ENCODE data around the gene CDK5.

The CDK5 gene

DNA sequence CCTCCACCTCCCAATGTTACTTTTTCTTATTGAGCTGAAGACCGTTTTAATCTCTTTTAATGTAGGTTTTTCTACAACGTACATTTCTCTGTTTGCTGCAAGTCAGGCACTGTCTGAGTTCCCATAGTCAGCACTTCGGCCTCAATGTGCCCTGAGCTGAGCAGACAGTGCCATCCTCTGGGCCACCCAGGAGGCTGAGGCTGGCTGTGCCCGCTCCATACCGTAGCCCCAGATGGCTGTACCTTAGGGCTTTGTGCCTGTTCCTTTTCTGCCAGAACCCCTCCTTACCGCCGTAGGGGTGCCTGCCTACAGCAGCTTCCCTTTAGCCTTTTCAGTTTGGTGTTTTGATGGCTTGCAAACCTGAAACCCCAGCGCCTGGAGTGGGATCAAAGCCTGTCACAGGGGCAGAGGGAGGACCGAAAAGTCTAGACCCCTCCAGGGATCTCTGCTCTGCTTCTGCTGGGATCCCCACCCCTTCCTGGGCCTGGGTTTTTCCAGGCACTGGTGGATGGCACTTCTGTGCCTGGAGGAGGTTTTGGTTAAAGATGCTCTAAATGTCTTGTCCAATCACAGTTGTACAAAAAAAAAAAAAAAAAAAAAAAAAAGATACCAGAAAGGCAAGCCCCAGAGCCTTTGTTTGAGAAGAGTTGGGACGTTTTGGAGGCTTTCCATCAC, 37.6 kb upstream of the CDK5 start:
- Histone ChIP-seq H3K36me3 (replicated peaks; ENCODE audit: low read depth, low read length) (peaks cover 5% of the 10 kb centered on the region), H2AFZ (ENCODE audit: low read depth, low read length) (no peak overlapping the region), H3K27me3 (ENCODE audit: low read depth, low read length) (no peaks in the 10 kb centered on the region), H3K27ac (ENCODE audit: low read length) (no peak overlapping the region), H3K4me3 (ENCODE audit: low read length) (no peak overlapping the region), H3K4me2 (ENCODE audit: low read length) (no peak overlapping the region), H4K20me1 (ENCODE audit: insufficient read depth, low read length) (peaks cover 56% of the 10 kb centered on the region), H3K79me2 (ENCODE audit: low read length) (peaks cover 85% of the 10 kb centered on the region), H3K4me1 (ENCODE audit: low read length) (no peaks in the 10 kb centered on the region), H3K9me3 (ENCODE audit: insufficient read depth, low read length) (no peaks in the 10 kb centered on the region), H3K9ac (ENCODE audit: low read length) (no peak overlapping the region)
- no peak for TF ChIP-seq EZH2phosphoT487 (IDR thresholded peaks at IDR 0.05; ENCODE audit: low read depth)
- TF ChIP-seq, protein P1, sequence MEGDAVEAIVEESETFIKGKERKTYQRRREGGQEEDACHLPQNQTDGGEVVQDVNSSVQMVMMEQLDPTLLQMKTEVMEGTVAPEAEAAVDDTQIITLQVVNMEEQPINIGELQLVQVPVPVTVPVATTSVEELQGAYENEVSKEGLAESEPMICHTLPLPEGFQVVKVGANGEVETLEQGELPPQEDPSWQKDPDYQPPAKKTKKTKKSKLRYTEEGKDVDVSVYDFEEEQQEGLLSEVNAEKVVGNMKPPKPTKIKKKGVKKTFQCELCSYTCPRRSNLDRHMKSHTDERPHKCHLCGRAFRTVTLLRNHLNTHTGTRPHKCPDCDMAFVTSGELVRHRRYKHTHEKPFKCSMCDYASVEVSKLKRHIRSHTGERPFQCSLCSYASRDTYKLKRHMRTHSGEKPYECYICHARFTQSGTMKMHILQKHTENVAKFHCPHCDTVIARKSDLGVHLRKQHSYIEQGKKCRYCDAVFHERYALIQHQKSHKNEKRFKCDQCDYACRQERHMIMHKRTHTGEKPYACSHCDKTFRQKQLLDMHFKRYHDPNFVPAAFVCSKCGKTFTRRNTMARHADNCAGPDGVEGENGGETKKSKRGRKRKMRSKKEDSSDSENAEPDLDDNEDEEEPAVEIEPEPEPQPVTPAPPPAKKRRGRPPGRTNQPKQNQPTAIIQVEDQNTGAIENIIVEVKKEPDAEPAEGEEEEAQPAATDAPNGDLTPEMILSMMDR (IDR thresholded peaks at IDR 0.05; ENCODE audit: low read depth, low read length), result no peak

DNA sequence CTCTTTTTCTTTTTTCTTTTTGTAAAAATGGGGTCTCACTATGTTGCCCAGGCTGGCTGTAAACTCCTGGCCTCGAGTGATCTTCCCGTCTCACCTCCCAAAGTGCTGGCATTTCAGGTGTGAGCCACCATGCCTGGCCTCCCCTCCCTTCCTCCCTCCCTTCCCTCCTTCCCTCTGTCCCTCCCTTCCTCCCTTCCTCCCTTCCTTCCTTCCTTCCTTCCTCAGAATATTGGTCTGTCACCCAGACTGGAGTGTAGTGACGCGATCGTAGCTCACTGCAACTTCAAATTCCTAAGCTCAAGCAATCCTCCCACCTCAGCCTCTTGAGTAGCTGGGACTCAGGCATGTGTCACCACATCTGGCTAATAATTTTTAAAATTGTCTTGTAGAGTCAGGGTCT, 37.0 kb upstream of the CDK5 start:
- Histone ChIP-seq H3K79me2 (ENCODE audit: low read length) (peaks cover 85% of the 10 kb centered on the region), H4K20me1 (ENCODE audit: insufficient read depth, low read length) (peaks cover 51% of the 10 kb centered on the region), H3K36me3 (replicated peaks; ENCODE audit: low read depth, low read length) (peaks cover 5% of the 10 kb centered on the region), H3K9me3 (ENCODE audit: insufficient read depth, low read length) (no peaks in the 10 kb centered on the region), H2AFZ (ENCODE audit: low read depth, low read length) (no peak overlapping the region), H3K4me2 (ENCODE audit: low read length) (no peak overlapping the region), H3K4me1 (ENCODE audit: low read length) (no peaks in the 10 kb centered on the region), H3K9ac (ENCODE audit: low read length) (no peak overlapping the region), H3K27me3 (ENCODE audit: low read depth, low read length) (no peaks in the 10 kb centered on the region), H3K4me3 (ENCODE audit: low read length) (no peak overlapping the region), H3K27ac (ENCODE audit: low read length) (no peak overlapping the region)
- TF ChIP-seq, protein P1 (IDR thresholded peaks at IDR 0.05; ENCODE audit: low read depth, low read length), result no peak
- TF ChIP-seq EZH2phosphoT487 (IDR thresholded peaks at IDR 0.05; ENCODE audit: low read depth), result no peak

DNA sequence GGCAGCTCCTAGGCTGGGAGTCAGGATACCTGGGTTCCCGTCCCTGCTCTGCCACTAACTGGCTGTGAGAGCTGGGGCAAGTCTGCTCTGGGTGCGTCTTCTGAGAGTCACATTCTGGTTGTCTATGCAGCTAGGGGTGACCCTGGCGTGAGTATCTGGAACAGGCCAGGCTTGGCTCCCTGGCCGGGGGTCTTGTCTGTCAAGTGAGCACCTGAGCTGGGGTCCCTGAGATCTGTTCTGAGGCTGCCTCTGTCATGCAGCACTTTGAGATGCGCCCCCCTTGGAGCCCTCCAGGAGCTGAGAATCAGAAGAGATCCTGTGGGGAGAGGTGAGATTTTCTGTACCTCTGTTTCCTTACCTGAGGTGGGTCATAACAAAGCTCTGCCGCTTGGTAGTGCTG, 36.1 kb upstream of the CDK5 start:
- Histone ChIP-seq H3K4me2 (ENCODE audit: low read length) (no peak overlapping the region), H3K79me2 (ENCODE audit: low read length) (peaks cover 89% of the 10 kb centered on the region), H3K4me1 (ENCODE audit: low read length) (no peaks in the 10 kb centered on the region)

DNA sequence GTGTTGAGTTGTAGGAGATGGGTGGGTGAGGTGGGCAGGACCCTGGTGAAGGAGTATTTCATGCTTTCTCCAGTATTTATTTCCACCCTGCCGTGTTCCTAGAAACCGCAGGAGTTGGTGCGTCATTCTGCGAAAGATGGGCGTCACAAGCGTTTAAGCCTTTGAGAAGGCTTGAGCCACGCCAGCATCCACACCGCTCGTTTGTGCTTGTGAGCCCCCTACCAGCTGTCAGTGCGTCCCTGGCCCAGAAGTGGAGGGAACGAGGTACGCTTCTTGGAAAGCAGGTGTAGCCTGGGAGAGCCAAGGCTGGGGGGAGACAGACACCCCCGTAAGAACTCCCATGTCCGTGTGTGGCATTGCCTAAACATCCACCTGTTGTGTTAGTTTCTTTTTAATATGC, 34.3 kb upstream of the CDK5 start:
- Histone ChIP-seq H3K27me3 (ENCODE audit: low read depth, low read length) (no peaks in the 10 kb centered on the region), H2AFZ (ENCODE audit: low read depth, low read length) (no peak overlapping the region), H3K9ac (ENCODE audit: low read length) (no peak overlapping the region), H3K9me3 (ENCODE audit: insufficient read depth, low read length) (no peaks in the 10 kb centered on the region), H3K36me3 (replicated peaks; ENCODE audit: low read depth, low read length) (peaks cover 11% of the 10 kb centered on the region), H3K4me1 (ENCODE audit: low read length) (peaks cover 8% of the 10 kb centered on the region), H3K27ac (ENCODE audit: low read length) (no peak overlapping the region), H3K4me3 (ENCODE audit: low read length) (no peak overlapping the region), H3K4me2 (ENCODE audit: low read length) (no peak overlapping the region), H4K20me1 (ENCODE audit: insufficient read depth, low read length) (peaks cover 57% of the 10 kb centered on the region), H3K79me2 (ENCODE audit: low read length) (peaks cover 96% of the 10 kb centered on the region)
- TF ChIP-seq, protein P1 (IDR thresholded peaks at IDR 0.05; ENCODE audit: low read depth, low read length), result no peak
- no peak for TF ChIP-seq EZH2phosphoT487 (IDR thresholded peaks at IDR 0.05; ENCODE audit: low read depth)

More for the DNA sequence above, 36.1 kb upstream of the CDK5 start:
- peaks cover 55% of the 10 kb centered on the region for H4K20me1 ChIP-seq (ENCODE audit: insufficient read depth, low read length)
- no peak overlapping the region for H3K9ac ChIP-seq (ENCODE audit: low read length)
- H3K4me3 ChIP-seq (ENCODE audit: low read length), result no peak overlapping the region
- H3K27ac ChIP-seq (ENCODE audit: low read length), result no peak overlapping the region
- H2AFZ ChIP-seq (ENCODE audit: low read depth, low read length), result no peak overlapping the region
- H3K9me3 ChIP-seq (ENCODE audit: insufficient read depth, low read length), result no peaks in the 10 kb centered on the region
- TF ChIP-seq, protein P1 (IDR thresholded peaks at IDR 0.05; ENCODE audit: low read depth, low read length), result no peak
- no peak for TF ChIP-seq EZH2phosphoT487 (IDR thresholded peaks at IDR 0.05; ENCODE audit: low read depth)
- H3K36me3 ChIP-seq (replicated peaks; ENCODE audit: low read depth, low read length), result peaks cover 11% of the 10 kb centered on the region
- H3K27me3 ChIP-seq (ENCODE audit: low read depth, low read length), result no peaks in the 10 kb centered on the region
